Aorta (tissue), 5 donors: ENCODE measurements around the gene OOSP3. TPM values are rescaled to one million over a fixed set of nuclear protein-coding genes. Genes with fewer than 3 reads are reported as not detected.
"Not testable (repeated sequence)": the region's sequence is repeated elsewhere in the genome, so short reads cannot be mapped to it uniquely, and the experiment has no call there.

ENCODE experiments used
- ATAC-seq: fragments of 200-7000 bp; cut with Tn5 transposase; one replicate; pipeline ENCODE4 v1.9.1; 2022; ENCODE audit warnings: moderate library complexity; ENCODE audit not compliant: low FRiP score
- DNase-seq, 2 donors: peaks; one replicate each; pipeline ENCODE4 v3.0.0-alpha.2; 2020
- H3K27ac ChIP-seq, 2 donors: one replicate each; pipeline ENCODE4 v1.5.1; 2013; ENCODE audit warnings: low read length in 2 of 2, mild to moderate bottlenecking in 2 of 2, moderate library complexity in 2 of 2, control low read depth in 1 of 2, inconsistent platforms in 1 of 2, low read depth in 1 of 2
- H3K27me3 ChIP-seq, 2 donors: one replicate each; pipeline ENCODE4 v1.6.1; 2013; ENCODE audit warnings: control low read depth in 1 of 2, low read length in 1 of 2, mild to moderate bottlenecking in 1 of 2, moderate library complexity in 1 of 2; ENCODE audit not compliant: insufficient read depth in 2 of 2, control insufficient read depth in 1 of 2
- H3K36me3 ChIP-seq, 2 donors: one replicate each; pipeline ENCODE4 v1.6.1; 2013; ENCODE audit warnings: control low read depth in 1 of 2, low read length in 1 of 2, mild to moderate bottlenecking in 1 of 2; ENCODE audit not compliant: insufficient read depth in 2 of 2, control insufficient read depth in 1 of 2
- H3K4me1 ChIP-seq, 2 donors: one replicate each; pipeline ENCODE4 v1.6.1; 2013; ENCODE audit warnings: low read length in 2 of 2, control low read depth in 1 of 2, mild to moderate bottlenecking in 1 of 2, moderate library complexity in 1 of 2; ENCODE audit not compliant: insufficient read depth in 2 of 2, control insufficient read depth in 1 of 2
- H3K4me3 ChIP-seq, 2 donors: one replicate each; pipeline ENCODE4 v1.5.1; 2013; ENCODE audit warnings: low read length in 2 of 2, control low read depth in 1 of 2, mild to moderate bottlenecking in 1 of 2
- H3K9me3 ChIP-seq: one replicate; pipeline ENCODE4 v1.6.1; 2013; ENCODE audit warnings: mild to moderate bottlenecking, low read length; ENCODE audit not compliant: control insufficient read depth
- WGBS, 2 donors: extraction: QIAGEN DNeasy Blood & Tissue Kit; methylation state at CpG; one replicate each; pipeline ENCODE4 v1.1.7; 2013; 5-methylcytosine and 5-hydroxymethylcytosine counted together
- intact Hi-C, 2 donors: fragments of 100-400 bp; cut with DNase I; formaldehyde crosslinking; loops; one replicate each; pipeline versions ENCODE4 v1.14.2 to v1.15.0; 2022
- polyA plus RNA-seq, 2 donors: library from polyadenylated mRNA; stranded (reverse); fragments of 200-250 nt; gene quantifications; one replicate each; pipeline ENCODE4 v1.2.3, GENCODE V29; 2013
- total RNA-seq, 2 donors: library from RNA; stranded (reverse); fragmentation: NEBNext Ultra II Directional; extraction: Animal tissue kit (Norgen Biotek cat#: 25700); gene quantifications; one replicate each; pipeline ENCODE4 v1.2.1, GENCODE V29; 2021
- donor health status: healthy with polysubstance abuse.
- donor health status: Bipolar disorder and iron deficiency.
- donor health status: DM: no; HTN: no; CAD: no.
- donor health status: DM: no; HTN: no; CAD: no.
- donor health status: DM: yes; HTN: yes; CAD: no.

The OOSP3 gene
- total and polyA plus RNA-seq, 4 donors = not detected

DNA sequence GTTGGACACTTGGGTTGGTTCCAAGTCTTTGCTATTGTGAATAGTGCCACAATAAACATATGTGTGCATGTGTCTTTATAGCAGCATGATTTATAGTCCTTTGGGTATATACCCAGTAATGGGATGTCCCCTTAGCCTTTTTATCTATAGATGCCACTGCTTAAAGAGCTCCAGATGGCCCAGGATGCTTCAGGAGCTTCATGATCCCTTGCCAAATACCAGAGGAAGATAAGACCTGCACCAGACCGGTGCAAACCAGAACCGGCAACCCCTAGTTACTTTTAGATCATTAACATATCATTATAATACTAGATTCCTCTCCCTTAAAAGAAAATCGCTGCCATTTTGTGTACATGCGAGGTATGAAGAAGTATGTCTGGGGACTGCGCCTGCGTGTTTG, 30.1 kb upstream of the OOSP3 start:
- DNase-seq, H3K4me1 ChIP-seq, H3K9me3 ChIP-seq, H3K27ac ChIP-seq, H3K4me3 ChIP-seq, H3K36me3 ChIP-seq, intact Hi-C loops, ATAC-seq, H3K27me3 ChIP-seq: not testable (repeated sequence)
- 89 to 93% methylated on average over 6 of the region's 6 CpGs for WGBS, 2 donors

DNA sequence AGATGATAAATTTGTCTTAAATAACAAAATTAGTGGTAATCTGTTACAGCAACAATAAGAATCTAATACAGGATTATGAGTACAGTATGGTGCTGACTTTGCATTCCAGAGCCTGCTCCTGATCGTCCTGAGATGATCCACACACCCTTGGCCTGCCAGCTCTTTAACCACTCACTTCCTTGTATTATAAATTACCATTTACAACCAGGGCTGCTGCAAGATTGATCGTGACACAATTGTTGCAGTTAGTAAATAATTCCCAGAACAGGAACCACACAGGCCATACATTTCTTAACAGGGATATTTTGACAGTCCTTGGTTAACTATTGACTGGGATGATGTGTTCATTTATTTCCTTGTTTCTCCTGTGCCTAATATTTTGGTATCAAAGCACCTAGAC, 29.5 kb upstream of the OOSP3 start:
- no peak for DNase-seq
- ATAC-seq = no peak
- WGBS, 2 donors = 31 to 33% methylated on average over 2 of the region's 2 CpGs
- H3K36me3 ChIP-seq = no peaks in the 10 kb centered on the region
- no peaks in the 10 kb centered on the region for H3K27me3 ChIP-seq
- no peaks in the 10 kb centered on the region for H3K4me1 ChIP-seq
- no peaks in the 10 kb centered on the region for H3K9me3 ChIP-seq
- H3K4me3 ChIP-seq = no peak overlapping the region
- H3K27ac ChIP-seq = no peak overlapping the region
- intact Hi-C loops = no loop called here

DNA sequence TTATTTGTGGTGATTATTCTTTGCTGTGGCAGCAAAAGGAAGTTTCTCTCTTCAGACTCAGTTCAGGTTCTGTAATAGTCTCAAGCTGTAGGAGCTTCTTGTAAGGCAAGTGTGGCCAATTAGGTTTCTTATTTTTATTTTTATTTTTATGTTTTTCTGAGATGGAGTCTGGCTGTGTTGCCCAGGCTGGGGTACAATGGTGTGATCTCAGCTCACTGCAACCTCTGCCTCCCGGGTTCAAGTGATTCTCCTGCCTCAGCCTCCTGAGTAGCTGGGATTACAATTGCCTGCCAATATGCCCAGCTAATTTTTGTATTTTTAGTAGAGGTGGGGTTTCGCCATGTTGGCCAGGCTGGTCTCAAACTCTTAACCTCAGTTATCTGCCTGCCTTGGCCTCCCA, 29.0 kb upstream of the OOSP3 start:
- WGBS, 2 donors = 94 to 96% methylated on average over 2 of the region's 2 CpGs
- not testable (repeated sequence) for H3K9me3 ChIP-seq, DNase-seq

DNA sequence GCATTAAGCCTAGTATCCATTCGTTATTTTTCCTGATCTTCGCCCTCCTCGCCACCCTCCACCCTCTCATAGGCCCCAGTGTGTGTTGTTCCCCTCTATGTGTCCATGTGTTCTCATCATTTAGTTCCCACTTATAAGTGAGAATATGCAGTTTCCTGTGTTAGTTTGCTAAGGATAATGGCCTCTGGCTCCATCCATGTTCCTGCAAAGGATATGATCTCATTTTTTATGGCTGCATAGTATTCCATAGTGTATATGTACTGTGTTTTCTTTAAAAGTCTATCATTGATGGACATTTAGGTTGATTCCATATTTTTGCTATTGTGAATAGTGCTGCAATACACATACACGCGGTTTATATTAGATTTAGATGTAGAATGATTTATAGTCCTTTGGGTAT, 27.2 kb upstream of the OOSP3 start:
- WGBS, 2 donors = 84 to 87% methylated on average over 5 of the region's 5 CpGs
- H3K4me3 ChIP-seq, H3K27ac ChIP-seq, H3K4me1 ChIP-seq, ATAC-seq, H3K36me3 ChIP-seq, intact Hi-C loops, H3K27me3 ChIP-seq, DNase-seq, H3K9me3 ChIP-seq: not testable (repeated sequence)

More for the DNA sequence above, 29.0 kb upstream of the OOSP3 start:
- intact Hi-C loops, H3K36me3 ChIP-seq, ATAC-seq, H3K27ac ChIP-seq, H3K27me3 ChIP-seq, H3K4me1 ChIP-seq, H3K4me3 ChIP-seq: not testable (repeated sequence)

DNA sequence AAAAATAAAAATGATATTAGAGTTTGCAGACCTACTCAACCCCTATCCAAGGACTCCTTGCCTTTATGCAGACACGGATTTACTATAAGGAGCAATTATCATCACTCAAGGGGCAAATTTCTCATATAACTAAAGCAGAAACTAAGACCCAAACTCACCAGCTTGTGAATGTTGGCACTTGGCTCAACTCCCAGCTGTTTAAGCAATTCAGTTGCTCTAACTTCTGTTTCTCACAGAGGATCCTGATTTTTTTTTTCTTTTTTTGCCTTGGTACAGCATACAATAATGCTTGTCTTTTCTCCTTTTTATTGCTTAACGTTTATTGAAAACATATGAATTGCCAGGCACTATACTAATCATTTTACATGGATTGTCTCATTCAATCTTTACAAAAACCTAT, 23.7 kb upstream of the OOSP3 start:
- DNase-seq = no peak
- Histone ChIP-seq H3K27me3 (no peaks in the 10 kb centered on the region), H3K27ac (no peak overlapping the region), H3K36me3 (no peaks in the 10 kb centered on the region), H3K9me3 (no peaks in the 10 kb centered on the region), H3K4me1 (no peaks in the 10 kb centered on the region), H3K4me3 (no peak overlapping the region)
- WGBS, 2 donors = 38 to 49% methylated on average over 2 of the region's 2 CpGs
- intact Hi-C loops = no loop called here
- ATAC-seq = no peak

DNA sequence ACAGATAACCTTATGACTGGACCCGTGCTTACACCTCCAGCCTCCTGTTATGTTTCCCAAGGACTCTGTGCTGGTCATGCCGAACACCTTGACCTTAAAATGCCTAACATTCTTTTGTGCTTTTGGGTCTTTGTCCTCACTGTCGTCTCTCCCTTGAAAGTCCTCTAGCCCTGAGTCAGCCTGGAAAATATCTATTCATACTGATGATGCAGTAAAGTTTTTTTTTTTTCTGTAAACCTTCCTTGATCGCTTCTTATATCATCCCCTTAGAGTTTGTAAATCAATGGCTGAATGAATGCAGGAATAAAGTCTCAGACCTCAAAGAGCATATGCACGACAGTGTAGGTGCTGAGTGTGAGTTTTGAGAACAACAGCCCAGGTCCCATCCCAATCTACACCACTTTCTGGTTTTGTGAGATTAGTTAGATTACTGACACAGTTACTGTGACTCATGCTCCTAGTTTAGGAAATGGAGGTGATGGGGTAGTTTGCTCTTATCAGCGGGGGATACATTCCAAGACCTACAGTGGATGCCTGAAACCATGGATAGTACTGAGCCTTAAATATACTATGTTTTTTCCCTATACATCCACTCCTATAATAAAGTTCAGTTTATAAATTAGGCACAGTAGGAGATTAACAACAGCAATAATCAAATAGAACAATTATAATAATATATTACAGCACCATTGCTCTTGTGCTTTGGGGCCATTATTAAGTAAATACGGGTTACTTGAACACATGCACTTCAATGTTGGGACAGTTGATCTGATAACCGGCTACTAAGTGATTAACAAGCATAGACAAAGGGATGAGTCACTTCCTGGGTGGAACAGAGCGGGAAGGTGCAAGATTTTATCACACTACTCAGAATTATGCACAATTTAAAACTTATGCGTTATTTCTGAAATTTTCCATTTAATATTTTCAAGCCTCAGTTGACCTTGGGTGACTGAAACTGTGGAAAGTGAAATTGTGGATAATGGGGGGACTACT, 20.8 kb upstream of the OOSP3 start:
- Histone ChIP-seq H3K27ac (no peak overlapping the region), H3K27me3 (no peaks in the 10 kb centered on the region), H3K4me3 (no peak overlapping the region), H3K9me3 (no peaks in the 10 kb centered on the region), H3K4me1 (no peaks in the 10 kb centered on the region), H3K36me3 (no peaks in the 10 kb centered on the region)
- no peak for ATAC-seq
- intact Hi-C loops = no loop called here
- DNase-seq = no peak
- WGBS, 2 donors = 76 to 79% methylated on average over 10 of the region's 10 CpGs

DNA sequence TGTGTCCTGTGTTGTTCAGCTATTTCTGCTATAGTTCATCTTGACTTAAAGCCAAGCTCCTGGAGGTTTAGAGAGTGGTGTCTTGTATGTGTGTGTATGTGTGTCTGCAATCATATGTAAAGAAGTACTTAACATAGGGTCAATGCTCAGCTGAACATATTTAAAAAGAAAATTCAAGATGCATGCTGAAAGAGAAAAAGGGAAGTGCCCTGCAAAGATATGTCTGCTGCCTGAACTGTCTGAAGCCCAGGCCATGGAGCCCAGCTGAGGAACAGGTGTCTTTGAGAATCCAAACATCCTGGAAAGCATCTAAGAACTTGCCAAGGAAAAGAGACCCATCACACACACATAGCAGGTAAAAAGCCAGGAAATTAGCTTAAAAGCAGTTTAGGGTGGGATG, 18.9 kb upstream of the OOSP3 start:
- H3K4me1 ChIP-seq = no peaks in the 10 kb centered on the region
- H3K36me3 ChIP-seq = no peaks in the 10 kb centered on the region
- DNase-seq (no peak), ATAC-seq (no peak)
- H3K4me3 ChIP-seq = no peak overlapping the region
- intact Hi-C loops = no loop called here
- no peaks in the 10 kb centered on the region for H3K27me3 ChIP-seq
- no peaks in the 10 kb centered on the region for H3K9me3 ChIP-seq
- H3K27ac ChIP-seq = no peak overlapping the region

DNA sequence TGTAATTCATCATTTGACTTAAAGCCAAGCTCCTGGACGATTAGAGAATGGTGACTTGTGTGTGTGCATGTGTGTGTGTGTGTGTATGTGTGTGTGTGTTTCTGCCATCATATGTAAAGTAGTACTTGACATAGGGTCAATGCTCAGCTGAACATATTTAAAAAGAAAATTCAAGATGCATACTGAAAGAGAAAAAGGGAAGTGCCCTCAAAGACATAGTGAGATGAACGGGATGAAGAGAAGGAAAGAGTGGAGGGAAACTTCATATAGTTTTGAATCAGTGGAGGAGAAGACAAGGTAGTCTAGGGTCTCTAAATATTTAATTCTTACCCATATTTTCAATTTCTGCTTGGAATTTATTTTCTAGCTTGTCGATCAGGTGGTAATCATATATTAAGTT, 16.3 kb upstream of the OOSP3 start:
- Histone ChIP-seq H3K9me3 (no peaks in the 10 kb centered on the region), H3K4me3 (no peak overlapping the region), H3K4me1 (no peaks in the 10 kb centered on the region), H3K36me3 (no peaks in the 10 kb centered on the region), H3K27me3 (no peaks in the 10 kb centered on the region), H3K27ac (no peak overlapping the region)
- 68 to 69% methylated on average over 3 of the region's 3 CpGs for WGBS, 2 donors
- ATAC-seq = no peak
- no peak for DNase-seq
- intact Hi-C loops = no loop called here

DNA sequence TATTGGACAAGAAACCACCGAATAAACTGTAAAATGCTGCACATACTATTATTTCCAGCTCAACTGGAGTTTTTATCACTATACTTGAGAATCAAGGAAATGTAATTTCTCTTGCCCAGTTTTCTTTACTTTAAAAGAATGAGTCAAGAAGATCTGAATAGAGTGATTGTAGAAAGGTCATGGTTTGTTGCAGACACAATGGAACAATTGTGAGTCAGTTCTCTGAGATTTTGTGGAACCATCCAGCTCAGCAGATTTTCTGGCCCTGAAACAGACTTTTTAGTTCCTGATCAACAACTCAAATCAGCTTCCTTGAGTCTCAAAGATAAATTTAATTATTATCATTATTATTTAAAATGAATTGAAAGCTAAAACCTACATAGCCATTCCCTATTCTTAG, 13.6 kb upstream of the OOSP3 start:
- DNase-seq (no peak), ATAC-seq (no peak)
- no peaks in the 10 kb centered on the region for H3K9me3 ChIP-seq
- H3K4me1 ChIP-seq = no peaks in the 10 kb centered on the region
- no peak overlapping the region for H3K4me3 ChIP-seq
- H3K27me3 ChIP-seq = no peaks in the 10 kb centered on the region
- no peaks in the 10 kb centered on the region for H3K36me3 ChIP-seq
- H3K27ac ChIP-seq = no peak overlapping the region
- WGBS, 2 donors = 69 to 70% methylated on average over 1 of the region's 1 CpG
- intact Hi-C loops = no loop called here
